ENCODE results near the gene CSGALNACT2. TPM values are rescaled to one million over a fixed set of nuclear protein-coding genes. Genes with fewer than 3 reads are reported as not detected.
A peak's percentile ranks its signal among the peaks of the same experiment; 100 is the strongest.
"Not testable (repeated sequence)": the region's sequence is repeated elsewhere in the genome, so short reads cannot be mapped to it uniquely, and the experiment has no call there.

CSGALNACT2 gene, protein sequence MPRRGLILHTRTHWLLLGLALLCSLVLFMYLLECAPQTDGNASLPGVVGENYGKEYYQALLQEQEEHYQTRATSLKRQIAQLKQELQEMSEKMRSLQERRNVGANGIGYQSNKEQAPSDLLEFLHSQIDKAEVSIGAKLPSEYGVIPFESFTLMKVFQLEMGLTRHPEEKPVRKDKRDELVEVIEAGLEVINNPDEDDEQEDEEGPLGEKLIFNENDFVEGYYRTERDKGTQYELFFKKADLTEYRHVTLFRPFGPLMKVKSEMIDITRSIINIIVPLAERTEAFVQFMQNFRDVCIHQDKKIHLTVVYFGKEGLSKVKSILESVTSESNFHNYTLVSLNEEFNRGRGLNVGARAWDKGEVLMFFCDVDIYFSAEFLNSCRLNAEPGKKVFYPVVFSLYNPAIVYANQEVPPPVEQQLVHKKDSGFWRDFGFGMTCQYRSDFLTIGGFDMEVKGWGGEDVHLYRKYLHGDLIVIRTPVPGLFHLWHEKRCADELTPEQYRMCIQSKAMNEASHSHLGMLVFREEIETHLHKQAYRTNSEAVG
- total RNA-seq: 10 to 100 TPM; 31.1 to 31.8 TPM
- long read RNA-seq, donor 1, transcript CSGALNACT2-201 (8 exons, 3,730 nt): major isoform, 9 of 14 reads
- long read RNA-seq, donor 1, partial matches to known transcripts: 2 of 14 reads
- long read RNA-seq, donor 1, other reads (novel, unspliced or antisense): 3 of 14 reads
- long read RNA-seq, donor 2, partial matches to known transcripts: 3 of 3 reads
- long read RNA-seq, donor 2, other reads (novel, unspliced or antisense): 0 of 3 reads

DNA sequence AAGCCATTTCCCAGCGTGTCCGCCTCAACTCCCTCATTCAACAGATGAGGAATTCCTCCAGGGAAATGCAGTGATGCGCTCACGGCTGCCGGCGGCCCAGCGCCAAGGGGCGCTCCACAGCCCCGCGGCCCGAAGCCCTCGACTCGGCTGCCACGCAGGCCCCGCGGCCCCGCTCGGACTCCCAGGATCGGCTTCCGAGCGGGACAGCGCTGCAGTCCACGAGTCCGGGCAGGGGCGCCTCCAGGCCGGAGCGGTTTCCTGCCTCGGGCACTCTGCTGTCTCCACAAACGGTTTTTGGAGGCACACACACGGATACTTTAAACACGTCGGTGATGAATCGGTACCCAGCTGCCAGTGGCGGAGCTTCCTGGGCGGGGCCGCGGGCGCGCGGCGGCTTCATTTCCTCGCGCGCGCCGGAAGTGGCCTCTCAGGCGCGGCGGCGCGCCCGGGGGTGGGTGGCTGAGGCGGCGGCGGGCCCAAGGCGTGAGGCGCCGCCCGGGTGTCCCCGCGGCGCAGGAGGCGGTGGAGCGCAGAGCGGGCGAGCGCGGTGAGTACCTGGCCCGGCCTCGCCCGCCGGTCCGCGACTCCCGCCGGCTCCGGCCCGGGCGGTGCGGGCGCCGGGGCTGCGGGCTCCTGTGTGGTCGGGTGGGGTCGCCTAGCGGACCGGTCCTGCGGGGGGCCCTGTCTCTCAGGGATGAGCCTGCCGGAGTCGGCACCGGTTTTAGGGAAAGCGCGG is at the start of gene CSGALNACT2:
Gene CSGALNACT2, plus strand, starts transcription at position 425 of the 736 bp plus-strand sequence. CDS start 16,705 bp downstream, outside the sequence.
- DNase-seq (ENCODE audit: low spot score): peak; percentile 96
- intact Hi-C loops (cut with DNase I): no loop called here

DNA sequence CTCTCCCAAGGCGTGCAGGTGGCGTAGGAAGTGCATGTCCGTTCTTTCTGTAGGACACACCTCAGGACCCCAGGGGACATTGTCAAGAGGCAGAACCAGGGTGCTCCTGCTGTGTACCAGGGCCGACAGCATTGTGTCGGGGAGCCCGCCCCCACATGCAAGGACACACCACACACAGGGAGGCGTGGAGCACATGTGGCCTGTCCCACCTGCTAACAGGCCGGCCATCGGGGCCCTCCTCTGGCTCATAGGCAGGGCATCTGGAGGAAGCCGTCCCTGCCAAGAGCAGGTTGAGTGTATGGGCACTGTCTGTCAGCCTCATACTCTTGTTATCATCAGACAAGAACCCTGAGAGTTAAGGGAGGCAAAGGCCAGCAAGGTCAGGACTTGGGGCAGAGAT is 48.7 kb upstream of the CSGALNACT2 start:
- intact Hi-C loops (cut with DNase I): loop anchor here in 1 of 2 donors (1.0 kb wide), 1 partner anchor 17 kb away; no protein-coding TSS in a partner anchor

DNA sequence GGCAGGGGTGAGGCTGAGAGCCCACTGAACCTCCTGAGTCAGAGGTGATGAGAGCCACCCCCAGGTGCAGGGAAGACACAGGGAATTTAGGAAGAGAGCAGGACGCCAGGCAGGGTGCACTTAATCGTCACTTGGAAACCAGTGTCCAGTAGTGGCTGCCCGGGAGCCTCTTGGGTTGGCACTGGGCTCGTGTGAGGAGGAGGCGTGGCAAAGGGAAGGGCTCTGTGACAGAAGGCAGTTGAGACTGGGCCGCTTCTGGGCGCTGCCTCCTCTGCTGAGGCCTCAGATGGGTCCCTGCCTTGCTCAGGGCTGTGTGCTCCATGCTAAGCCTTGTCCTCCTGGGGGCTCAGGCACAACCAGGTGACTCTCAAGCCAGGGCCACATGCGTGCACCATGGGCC is 48.1 kb upstream of the CSGALNACT2 start:
- intact Hi-C loops (cut with DNase I): no loop called here
- DNase-seq (ENCODE audit: low spot score): no peak

More for the DNA sequence above, 48.7 kb upstream of the CSGALNACT2 start:
- no peak for DNase-seq (ENCODE audit: low spot score)

DNA sequence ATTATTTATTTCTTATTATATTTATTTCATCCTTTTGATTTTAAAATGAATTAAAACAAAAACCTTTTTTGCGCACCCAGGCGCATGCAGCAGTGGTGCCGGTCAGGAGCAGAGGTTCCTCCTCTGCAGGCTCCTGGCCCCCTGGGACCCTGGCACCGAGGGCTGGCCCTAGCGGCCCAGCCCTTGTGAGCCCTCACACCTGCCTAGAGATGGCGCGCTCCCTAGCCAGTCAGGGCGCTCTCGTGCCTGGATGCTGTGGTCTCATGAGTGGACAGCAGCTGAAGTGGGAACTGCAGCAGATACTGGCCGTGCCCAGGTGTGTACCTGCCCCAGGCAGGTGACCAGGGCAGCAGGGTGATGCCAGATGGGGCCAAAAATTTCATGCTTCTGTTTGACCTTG is 47.6 kb upstream of the CSGALNACT2 start:
- DNase-seq (ENCODE audit: low spot score): no peak
- intact Hi-C loops (cut with DNase I): no loop called here

DNA sequence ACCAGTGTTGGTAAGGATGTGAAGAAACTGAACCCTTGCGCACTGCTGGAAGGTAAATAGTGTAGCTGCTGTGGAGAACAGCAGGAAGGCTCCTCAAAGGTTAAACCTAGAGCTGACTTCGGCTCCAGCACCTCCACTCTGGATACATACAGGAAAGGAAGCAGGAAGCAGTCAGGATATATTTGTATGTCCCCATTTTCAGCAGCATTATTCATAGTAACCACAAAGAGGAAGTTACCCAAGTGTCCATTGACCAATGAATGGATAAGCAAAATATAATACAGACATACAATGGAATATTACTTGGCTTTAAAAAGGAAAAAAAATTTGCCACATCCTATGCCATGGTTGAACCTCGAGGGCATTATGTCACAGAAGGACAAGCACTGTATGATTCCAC is 46.4 kb upstream of the CSGALNACT2 start:
- intact Hi-C loops (cut with DNase I): no loop called here
- DNase-seq (ENCODE audit: low spot score): no peak

DNA sequence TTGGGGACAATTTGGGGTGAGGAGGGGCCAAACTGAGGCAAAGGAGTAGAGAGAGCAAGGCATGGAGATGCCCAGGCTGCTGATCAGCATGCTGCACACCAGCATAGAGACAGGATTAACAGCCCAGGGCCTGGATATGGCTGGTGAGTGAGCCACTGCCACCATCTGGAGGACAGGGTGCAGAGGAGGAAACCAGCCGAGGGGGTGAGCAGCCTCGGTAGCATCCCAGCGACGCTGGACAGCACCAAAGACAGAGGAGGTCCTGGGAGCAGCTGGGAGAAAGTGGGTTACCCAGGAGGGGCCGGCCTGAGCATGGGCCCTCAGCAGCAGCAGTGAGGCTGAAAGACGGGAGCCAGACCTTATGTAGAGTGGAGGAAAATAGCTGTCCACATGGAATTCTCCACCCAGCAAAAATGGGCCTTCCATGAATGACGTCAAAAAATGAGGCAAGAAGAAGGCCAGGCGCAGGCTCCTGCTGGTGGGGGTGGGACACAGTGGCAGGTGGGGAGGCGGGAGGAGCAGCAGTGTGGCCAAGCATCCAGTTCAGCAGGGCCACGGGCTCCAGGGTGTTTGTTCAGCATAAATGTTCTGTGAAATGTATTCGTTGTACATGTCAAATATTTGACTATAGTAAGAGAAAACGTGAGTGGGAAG is 44.7 kb upstream of the CSGALNACT2 start:
- DNase-seq (ENCODE audit: low spot score): no peak
- intact Hi-C loops (cut with DNase I): no loop called here

DNA sequence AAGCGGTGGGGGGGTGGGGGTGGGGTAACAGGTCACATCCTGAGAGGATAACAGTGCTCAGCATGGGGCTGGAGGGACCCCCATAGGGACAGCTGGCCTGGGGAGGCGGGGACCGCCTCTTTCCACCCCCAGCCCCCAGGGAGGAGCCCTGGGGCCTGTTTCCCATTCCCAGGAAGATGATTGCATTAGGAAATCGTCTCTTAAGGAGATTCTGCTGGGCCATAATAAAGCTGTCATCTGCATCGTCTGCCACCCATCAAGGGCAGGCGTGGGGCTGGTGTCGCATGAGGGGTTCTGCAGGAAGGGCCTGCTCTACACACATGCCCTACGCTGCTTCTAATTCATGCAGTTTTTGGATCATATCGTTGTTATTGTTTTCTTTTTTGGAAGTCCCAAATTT is 44.2 kb upstream of the CSGALNACT2 start:
- DNase-seq (ENCODE audit: low spot score): no peak
- intact Hi-C loops (cut with DNase I): no loop called here

DNA sequence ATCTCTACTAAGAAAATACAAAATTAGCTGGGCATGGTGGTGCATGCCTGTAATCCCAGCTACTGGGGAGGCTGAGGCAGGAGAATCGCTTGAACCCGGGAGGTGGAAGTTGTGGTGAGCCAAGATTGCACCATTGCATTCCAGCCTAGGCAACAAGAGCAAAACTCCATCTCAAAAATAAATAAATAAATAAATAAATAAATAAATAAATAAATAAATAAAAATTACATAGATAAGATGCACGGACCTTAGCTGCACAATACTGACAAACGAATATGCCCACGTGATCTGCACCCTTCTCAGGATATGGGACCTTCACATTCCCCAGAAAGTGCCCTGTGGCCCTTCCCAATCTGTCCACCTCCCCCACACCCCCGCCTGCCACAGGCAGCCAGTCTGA is 38.9 kb upstream of the CSGALNACT2 start:
- DNase-seq (ENCODE audit: low spot score); intact Hi-C loops (cut with DNase I): not testable (repeated sequence)

DNA sequence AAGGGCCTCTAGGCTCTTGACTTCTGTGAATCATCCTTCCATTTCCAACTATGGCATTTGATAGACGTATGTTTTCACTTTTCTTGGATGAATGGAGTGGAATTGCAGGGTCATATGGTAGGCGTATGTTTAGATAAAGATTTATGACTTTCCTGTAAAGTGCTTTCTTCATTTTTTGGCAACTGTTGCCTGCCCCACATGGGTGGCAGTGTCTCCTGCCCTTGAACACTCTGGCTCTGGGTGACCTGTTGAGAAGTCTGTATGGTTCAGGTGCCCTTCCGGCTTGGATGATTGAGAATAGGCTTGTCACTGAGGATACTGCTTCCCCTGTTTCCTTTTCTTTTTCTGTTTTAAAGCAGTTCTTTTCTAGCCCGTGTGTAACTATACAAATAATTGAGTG is 38.3 kb upstream of the CSGALNACT2 start:
- DNase-seq (ENCODE audit: low spot score): no peak
- intact Hi-C loops (cut with DNase I): no loop called here

DNA sequence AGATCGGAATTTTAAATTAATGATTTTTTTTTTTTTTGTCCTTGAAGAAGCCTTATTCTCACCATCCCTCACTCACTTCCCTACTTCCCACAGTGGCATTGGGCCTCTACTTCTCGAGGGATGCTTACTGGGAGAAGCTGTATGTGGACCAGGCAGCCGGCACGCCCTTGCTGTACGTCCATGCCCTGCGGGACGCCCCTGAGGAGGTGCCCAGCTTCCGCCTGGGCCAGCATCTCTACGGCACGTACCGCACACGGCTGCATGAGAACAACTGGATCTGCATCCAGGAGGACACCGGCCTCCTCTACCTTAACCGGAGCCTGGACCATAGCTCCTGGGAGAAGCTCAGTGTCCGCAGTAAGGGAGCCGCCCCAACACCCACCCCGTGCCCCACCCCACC is 37.9 kb upstream of the CSGALNACT2 start:
- DNase-seq (ENCODE audit: low spot score): no peak
- intact Hi-C loops (cut with DNase I): no loop called here

DNA sequence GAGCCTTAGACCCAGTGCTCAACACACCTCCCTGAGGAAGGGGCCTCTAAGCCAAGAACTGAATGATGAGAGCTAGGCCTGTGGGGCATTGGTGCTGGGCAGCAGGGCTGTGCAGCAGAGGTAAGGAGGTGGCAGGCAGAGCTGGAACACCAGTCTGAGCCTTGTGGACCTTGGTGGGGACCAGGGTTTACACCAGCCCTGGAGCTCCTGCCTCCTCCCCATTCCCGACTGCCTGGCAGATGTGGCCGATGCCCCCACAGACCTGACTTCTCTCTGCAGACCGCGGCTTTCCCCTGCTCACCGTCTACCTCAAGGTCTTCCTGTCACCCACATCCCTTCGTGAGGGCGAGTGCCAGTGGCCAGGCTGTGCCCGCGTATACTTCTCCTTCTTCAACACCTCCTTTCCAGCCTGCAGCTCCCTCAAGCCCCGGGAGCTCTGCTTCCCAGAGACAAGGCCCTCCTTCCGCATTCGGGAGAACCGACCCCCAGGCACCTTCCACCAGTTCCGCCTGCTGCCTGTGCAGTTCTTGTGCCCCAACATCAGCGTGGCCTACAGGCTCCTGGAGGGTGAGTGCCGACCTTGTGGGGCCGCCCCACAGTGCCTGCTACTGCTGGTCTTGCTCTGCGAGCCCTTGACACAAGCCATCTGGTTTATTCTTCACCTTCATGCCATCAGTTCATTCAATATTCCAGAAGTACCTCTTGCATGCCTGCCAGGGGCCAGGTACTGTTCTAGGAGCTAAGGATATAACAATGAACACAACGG is 36.0 kb upstream of the CSGALNACT2 start:
- intact Hi-C loops (cut with DNase I): no loop called here
- no peak for DNase-seq (ENCODE audit: low spot score)

DNA sequence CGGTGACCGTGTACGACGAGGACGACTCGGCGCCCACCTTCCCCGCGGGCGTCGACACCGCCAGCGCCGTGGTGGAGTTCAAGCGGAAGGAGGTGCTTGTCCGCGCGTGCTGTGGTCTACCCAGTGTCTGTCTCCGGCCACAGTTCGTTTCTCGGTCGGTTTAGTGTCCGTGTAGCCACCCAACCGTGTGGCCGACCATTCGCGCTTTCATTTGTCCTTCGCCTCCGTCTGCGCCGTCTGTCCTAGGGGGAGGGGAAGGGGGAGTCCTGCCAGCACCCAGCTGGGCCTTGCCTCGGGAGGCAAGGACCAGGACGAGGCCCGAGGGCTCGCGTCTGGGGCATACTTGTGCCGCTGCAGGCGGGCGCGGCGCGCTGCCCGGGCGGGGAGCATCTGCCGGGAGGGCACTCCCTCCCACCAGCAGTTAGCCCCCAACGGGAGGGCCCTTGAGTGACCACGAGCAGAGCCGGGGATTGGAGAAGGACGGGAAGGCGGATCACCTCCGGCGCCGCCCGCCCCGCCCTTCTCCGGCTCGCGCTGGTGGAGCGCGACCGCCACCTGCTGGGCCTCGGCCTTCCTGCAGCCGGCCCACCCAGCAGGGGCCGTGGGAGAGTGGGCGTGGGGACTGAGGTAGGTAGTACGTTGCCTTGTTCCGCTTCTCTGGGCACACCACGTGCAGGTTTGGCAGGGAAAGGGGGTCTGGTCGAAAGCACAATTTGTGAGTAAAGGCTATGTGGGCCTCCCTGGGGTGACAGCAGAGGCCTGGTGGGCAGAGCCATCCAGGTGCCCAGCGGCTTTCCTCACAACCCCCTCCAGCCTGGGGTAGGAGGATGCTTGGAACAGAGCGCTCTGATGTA is 32.9 kb upstream of the CSGALNACT2 start:
- peak; percentile 90 for DNase-seq (ENCODE audit: low spot score)
- intact Hi-C loops (cut with DNase I): loop anchor here (5.0 kb wide), 2 partner anchors 238 to 353 kb away; no protein-coding TSS in a partner anchor

DNA sequence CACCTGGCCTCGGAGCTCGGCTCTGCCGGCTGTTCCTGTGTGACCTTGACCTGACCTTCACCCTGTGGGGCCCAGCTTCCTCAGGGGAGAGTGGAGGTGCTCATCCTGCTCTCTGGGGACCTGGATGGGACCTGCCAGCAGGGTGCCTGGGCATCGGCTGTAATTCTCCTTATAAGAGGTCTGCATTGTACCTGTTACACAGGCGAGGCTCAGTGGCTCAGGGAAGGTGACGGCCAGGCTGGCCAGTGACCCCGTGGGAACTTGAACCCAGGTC is 32.4 kb upstream of the CSGALNACT2 start:
- no peak for DNase-seq (ENCODE audit: low spot score)
- intact Hi-C loops (cut with DNase I): loop anchor here (5.0 kb wide), 2 partner anchors 239 to 354 kb away; no protein-coding TSS in a partner anchor

DNA sequence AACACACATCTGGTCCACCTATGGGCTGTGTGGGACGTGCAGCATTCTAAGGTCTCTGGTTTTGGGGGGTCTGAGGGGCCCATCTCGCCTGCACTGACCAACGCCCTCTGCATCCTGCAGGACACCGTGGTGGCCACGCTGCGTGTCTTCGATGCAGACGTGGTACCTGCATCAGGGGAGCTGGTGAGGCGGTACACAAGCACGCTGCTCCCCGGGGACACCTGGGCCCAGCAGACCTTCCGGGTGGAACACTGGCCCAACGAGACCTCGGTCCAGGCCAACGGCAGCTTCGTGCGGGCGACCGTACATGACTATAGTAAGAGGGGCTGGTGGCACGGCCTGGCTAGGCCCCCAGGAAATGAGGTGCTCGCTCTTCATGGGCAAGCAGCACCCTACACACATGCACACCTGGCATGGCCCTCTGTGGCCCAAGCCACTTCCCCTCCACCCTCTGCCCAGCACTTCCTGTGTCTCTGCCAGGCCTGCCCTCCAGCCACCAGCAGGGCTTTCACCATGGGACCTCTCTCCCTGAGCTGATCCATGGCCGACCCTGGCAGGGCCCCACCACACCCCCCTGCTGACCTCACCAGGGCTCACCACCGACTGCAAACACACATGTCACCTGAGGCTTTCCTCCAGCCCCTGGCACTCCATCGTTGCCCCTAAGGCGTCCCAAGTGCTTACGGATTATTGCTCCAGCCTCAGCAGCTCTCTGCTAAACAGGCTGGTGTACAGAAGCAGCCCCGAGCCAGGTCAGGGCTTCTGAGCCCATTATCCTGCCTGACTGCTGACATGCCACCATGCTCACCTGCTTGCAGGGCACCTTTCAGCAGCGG is 31.8 kb upstream of the CSGALNACT2 start:
- intact Hi-C loops (cut with DNase I): loop anchor here (5.0 kb wide), 2 partner anchors 239 to 354 kb away; no protein-coding TSS in a partner anchor
- no peak for DNase-seq (ENCODE audit: low spot score)

DNA sequence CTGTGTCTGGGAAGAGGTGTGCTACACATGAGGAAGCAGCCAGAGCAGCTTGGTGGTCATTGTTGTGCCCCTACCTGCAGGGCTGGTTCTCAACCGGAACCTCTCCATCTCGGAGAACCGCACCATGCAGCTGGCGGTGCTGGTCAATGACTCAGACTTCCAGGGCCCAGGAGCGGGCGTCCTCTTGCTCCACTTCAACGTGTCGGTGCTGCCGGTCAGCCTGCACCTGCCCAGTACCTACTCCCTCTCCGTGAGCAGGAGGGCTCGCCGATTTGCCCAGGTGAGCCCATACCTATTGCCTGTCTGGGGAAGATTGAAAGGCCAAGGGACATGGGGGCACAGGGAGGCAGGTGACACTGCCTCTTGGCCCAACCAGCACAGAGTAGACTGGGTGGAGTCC is 29.3 kb upstream of the CSGALNACT2 start:
- DNase-seq (ENCODE audit: low spot score): no peak
- intact Hi-C loops (cut with DNase I): loop anchor here (5.0 kb wide), 2 partner anchors 242 to 357 kb away; no protein-coding TSS in a partner anchor

DNA sequence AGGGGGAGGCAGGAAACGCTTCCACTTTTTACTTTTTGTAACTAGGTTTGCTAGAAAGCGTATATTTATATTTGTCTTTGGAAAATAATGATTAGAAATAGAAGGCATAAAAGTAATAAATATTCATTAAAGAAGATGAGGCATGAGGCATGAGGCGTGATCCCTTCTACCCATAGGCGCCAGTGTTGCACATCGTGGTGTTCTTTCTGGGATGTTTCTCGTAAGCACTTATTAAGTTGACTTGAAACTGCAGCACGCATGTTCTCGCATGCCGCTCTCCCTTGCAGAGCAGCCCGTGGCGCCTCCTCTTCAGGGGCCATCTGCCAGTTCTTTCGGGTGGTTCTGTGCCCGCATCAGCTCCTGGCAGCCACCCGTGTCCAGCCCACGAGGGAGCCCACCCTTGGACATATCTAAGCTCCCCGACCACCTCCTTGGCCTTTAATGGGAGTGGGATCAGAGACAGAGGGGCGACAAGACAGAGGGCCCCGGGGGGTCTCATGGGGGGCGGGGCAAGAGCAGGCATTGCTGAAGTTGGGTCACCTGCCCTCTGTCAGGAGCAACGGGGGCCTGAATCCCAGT is 28.5 kb upstream of the CSGALNACT2 start:
- no peak for DNase-seq (ENCODE audit: low spot score)
- intact Hi-C loops (cut with DNase I): loop anchor here (5.0 kb wide), 2 partner anchors 242 to 357 kb away; no protein-coding TSS in a partner anchor
